ENCODE measurements around the gene MRPS24.

Gene MRPS24

GRCh38 chr7:43876976-43877745 is 7.8 kb upstream of the MRPS24 start:
- no peak for DNase-seq

- no peak for DNase-seq
Measured at GRCh38 chr7:43876241-43876640, 6.9 kb upstream of the MRPS24 start.

- DNase-seq, result no peak
Measured at GRCh38 chr7:43873300-43873699, 4.0 kb upstream of the MRPS24 start.

- DNase-seq, result no peak
Measured at GRCh38 chr7:43872406-43873110, 3.2 kb upstream of the MRPS24 start.

GRCh38 chr7:43871064-43871463 is 1.7 kb upstream of the MRPS24 start:
- DNase-seq, result no peak

GRCh38 chr7:43870316-43870715 is 999 bp upstream of the MRPS24 start:
- no peak for DNase-seq

- no peak for DNase-seq
Measured at GRCh38 chr7:43869867-43870240, 537 bp upstream of the MRPS24 start.

- DNase-seq, result no peak
Measured at GRCh38 chr7:43868681-43869005, 674 bp downstream of the MRPS24 start.

GRCh38 chr7:43868181-43868580 is 1.1 kb downstream of the MRPS24 start:
- DNase-seq, result no peak

- no peak for DNase-seq
Measured at GRCh38 chr7:43865277-43865676, 4.0 kb downstream of the MRPS24 start.

GRCh38 chr7:43864126-43864525 is 5.2 kb downstream of the MRPS24 start:
- DNase-seq, result no peak

- DNase-seq, result no peak
Measured at GRCh38 chr7:43856996-43857395, 12.3 kb downstream of the MRPS24 start.

- no peak for DNase-seq
Measured at GRCh38 chr7:43856316-43856715, 13.0 kb downstream of the MRPS24 start.

GRCh38 chr7:43855176-43855575 is 14.1 kb downstream of the MRPS24 start:
- DNase-seq, result no peak

- no peak for DNase-seq
Measured at GRCh38 chr7:43851805-43852204, 17.5 kb downstream of the MRPS24 start.

GRCh38 chr7:43850348-43851116 is 18.8 kb downstream of the MRPS24 start:
- DNase-seq, result no peak

- no peak for DNase-seq
Measured at GRCh38 chr7:43849047-43849446, 20.3 kb downstream of the MRPS24 start.

GRCh38 chr7:43847496-43847895 is 21.8 kb downstream of the MRPS24 start:
- no peak for DNase-seq

GRCh38 chr7:43844662-43845061 is 24.7 kb downstream of the MRPS24 start:
- DNase-seq, result no peak

GRCh38 chr7:43844257-43844656 is 25.1 kb downstream of the MRPS24 start:
- no peak for DNase-seq

GRCh38 chr7:43843296-43843695 is 26.0 kb downstream of the MRPS24 start:
- DNase-seq, result no peak

- no peak for DNase-seq
Measured at GRCh38 chr7:43838201-43838658, 31.1 kb downstream of the MRPS24 start.

- DNase-seq, result no peak
Measured at GRCh38 chr7:43834463-43835251, 34.7 kb downstream of the MRPS24 start.

Measured in NCI-H1694 treated with DMSO at 0.1 percent for 48 hours (cell line).